ENCODE results near the gene SLC41A3. TPM values are rescaled to one million over a fixed set of nuclear protein-coding genes. Genes with fewer than 3 reads are reported as not detected.
A peak's percentile ranks its signal among the peaks of the same experiment; 100 is the strongest.
"Not testable (repeated sequence)": the region's sequence is repeated elsewhere in the genome, so short reads cannot be mapped to it uniquely, and the experiment has no call there.

SLC41A3 gene
- total RNA-seq, 1 donor from 2014 or later: 98.2 TPM

- DNase-seq: no peak
Measured at GRCh38 chr3:126105691-126106187, 21.8 kb upstream of the SLC41A3 start.

DNA sequence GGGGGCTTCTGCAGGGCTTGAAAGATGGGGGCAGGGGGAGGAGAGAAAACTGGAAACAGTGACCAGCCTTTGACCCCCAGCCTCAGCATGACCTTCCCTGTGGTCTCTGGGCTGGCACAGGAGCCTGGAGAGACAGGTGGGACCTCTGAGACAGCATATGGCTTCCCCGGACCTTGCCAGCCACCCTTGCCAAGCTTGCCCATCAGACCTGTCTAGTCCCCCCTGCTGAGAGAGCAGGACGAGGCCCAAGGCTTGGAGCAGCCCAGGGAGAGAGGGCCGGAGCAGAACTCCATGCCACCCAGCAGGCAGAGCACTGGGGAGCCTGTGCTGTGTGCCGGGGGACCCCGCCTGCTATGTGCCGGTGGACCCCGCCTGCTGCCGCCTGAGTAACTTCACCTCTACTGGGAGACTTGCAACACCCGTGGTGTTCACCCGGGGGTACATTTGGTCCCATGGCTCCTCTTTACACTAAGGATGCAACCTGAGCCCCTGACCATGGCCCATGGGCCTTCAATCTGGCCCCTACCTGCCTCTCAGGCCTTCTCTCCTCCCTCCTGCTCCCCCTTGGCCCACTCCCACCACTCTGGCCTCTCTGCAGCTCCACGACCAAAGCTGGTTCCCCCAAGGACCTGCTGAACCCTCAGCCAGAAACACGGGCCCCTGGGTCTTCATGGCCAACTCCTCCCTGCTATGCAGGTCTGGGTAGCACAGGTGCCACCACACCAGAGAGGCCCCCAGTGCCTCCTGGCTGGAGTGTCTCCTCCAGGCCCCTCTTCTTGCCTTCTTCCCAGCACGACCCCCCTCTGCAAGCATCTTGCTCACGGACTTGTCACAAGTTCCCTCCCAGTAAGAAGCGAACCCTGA lies 21.1 kb upstream of the SLC41A3 start:
- no peak for DNase-seq

DNA sequence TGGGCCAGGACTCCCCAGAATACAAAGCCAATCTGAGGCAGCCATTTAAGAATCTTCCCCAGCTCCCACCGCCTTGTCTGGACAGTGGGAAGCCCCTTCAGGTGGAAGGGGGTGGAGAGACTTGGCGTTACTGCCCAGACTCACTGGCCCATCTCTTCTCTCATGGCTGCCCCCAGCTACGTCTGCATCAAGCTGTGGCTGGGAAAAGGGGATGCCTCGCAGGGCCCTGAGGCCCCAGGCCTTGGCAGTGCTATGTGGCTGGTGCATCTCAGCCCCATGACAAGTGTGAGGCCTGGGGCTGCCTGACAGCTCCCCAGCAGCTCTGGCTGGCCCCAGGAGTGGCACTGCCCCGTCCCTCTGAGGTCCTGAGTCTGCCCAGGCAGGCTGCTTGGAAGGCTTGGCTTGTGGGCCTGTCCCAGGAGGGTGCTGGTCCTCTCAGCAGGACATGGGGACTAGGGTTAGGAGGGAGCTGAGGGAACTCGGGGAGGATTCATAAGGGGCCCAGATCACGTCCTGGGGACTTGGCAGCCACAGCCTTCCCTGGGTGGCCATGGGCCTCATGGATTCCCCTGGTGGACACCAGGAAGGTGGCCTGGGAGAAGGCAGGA lies 20.2 kb upstream of the SLC41A3 start:
- DNase-seq: no peak

DNA sequence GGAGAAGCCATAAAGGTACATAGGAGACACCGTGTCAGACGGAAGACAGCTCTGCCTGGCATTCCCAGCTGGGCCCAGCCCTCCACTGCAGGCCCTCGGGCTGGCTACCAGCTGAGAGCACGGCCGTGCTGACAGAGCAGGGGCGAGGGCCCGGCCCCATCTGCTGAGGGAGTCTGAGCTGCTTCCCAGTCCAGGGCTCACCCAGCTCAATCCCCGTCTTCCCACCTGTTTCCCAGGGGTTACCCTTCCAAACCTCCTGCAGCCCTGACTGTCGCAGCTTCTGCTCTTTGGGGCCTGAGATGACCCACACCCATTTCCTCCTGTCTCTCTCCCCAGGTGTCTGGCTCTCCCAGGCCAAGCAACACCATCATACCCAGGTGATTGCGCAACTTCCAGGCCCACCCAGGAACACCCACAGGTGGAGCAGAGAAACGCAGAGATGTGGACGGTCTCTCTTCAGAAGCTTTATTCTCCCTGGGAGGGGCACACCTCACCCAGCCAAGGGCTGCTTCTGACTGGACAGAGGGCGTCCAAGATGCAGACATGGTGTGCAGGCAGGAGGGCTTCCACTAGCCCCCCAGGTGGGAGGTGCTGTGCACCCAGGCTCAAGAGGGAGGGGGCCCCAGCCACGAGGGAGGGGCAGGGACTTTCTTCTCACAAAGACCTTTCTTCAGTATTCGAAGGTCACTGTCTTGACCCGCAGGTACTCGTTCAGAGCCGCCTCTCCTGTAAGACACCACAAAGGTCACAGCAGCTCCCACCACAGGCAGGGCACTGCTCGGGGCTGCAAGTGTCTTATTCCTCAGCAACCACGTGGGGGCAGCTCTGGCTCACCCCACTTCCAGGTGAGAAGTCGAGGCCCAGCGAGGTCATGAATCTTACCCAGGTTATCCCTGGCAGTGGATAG lies 19.4 kb upstream of the SLC41A3 start:
- no peak for DNase-seq

GRCh38 chr3:126102530-126102951 lies 18.6 kb upstream of the SLC41A3 start:
- DNase-seq: no peak

DNA sequence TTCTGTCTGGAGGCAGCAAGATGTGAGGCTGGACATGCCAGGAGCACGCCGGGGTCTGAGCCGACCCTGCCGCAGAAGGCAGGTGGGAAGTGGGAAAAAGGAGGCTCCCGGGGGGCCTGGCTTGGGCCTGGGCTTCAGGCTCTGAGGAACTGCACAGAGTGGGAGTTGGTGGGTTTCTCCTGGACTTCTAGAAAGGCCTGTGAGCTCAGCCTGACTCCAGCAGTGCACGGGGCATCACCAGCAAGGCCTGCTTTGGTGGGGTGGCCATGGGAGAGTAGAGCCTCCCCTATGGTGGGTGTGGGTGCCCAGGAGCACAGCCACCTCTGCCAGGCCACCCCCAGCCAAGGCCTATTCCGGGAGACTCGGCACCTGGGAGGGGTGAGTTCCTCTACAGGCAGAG lies 18.1 kb upstream of the SLC41A3 start:
- no peak for DNase-seq

GRCh38 chr3:126101521-126101982 lies 17.6 kb upstream of the SLC41A3 start:
- DNase-seq: peak; percentile 37

DNA sequence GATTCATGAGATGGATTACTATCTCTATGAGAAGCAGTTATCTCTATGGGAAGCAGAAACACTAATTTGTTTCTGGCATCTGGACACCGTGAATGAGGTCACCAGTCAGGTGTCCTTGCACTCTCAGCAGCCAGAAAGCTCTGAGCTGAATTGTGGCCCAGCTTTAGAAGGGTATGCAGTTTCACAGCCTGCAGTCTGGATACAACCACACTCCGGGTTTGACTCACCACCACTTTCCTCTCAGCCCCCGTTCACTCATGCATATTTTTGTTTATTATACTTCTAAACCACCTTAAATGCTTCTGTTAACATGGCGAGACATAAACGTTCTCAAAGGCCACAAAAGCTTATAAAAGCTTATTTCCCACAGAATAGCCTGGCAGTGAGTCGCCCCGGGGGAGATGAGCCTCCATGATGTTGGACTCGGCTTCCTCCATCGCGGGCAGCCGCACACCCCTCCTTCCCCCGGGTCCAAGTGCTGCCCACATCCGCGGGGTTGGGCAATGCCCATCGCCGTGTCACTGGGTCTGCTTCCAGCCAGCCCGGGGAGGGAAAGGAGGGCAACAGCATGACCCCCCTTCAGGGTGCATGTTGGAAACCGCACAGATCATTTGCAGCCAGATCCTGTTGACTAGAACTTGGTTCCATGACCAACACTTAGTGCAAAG lies 16.8 kb upstream of the SLC41A3 start:
- peak; percentile 19 for DNase-seq

DNA sequence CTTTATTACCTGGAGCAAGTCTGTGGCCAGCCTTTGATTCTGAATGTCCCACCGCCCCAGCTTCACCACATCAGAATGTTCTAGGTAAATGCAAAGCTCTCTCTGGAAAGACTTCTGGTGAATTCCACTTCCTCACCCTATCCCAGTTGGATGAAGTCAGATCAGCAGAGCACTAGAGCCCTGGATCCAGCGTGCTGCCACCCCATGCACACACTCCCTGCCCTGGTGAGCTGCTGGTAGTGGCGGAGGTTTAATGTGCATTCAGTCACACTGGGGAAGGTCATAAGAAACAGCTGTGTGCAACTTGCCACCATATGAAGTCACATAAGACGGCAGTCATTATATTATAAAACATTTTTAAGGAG lies 16.3 kb upstream of the SLC41A3 start:
- no peak for DNase-seq

- peak; percentile 8 for DNase-seq
Measured at GRCh38 chr3:126098391-126098858, 14.5 kb upstream of the SLC41A3 start.

- no peak for DNase-seq
Measured at GRCh38 chr3:126097801-126098200, 13.9 kb upstream of the SLC41A3 start.

DNA sequence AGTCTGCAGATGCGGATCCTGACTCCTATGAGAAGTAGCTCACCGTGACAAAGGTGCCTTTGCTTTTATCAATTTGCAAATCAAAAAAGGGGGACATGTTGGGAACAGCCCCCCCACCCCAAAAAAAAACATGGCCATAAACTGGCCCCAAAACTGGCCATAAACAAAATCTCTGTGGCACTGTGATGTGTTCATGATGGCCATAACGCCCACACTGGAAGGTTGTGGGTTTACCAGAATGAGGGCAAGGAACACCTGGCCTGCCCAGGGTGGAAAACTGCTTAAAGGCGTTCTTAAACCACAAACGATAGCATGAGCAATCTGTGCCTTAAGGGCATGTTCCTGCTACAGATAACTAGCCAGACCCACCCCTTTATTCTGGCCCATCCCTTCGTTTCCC lies 12.3 kb upstream of the SLC41A3 start:
- not testable (repeated sequence) for DNase-seq

- DNase-seq: not testable (repeated sequence)
Measured at GRCh38 chr3:126092128-126092527, 8.2 kb upstream of the SLC41A3 start.

GRCh38 chr3:126087552-126088175 lies 3.7 kb upstream of the SLC41A3 start:
- DNase-seq: no peak

- DNase-seq: no peak
Measured at GRCh38 chr3:126085841-126086240, 1.9 kb upstream of the SLC41A3 start.

GRCh38 chr3:126085276-126085675 lies 1.4 kb upstream of the SLC41A3 start:
- no peak for DNase-seq

DNA sequence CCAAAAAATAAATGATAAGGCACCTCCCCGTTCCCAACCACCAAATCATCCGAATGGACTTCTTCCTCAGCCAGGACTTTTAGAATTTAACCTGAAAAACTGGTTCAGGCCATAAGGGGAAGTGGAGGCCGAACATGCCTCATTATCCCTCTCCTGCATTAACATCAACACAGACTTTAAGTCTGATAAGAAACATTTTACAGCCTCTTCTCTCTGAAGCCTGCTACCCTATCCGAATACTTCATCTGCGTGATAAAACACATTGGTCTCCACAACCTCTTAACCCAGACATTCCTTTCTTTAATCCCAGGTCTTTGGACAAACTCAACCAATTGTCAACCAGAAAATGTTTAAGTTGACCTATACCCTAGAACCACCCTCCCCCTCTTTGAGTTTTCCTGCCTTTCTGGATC lies 850 bp upstream of the SLC41A3 start:
- no peak for DNase-seq

- DNase-seq: peak; percentile 41
Measured at GRCh38 chr3:126083511-126083912, 412 bp downstream of the SLC41A3 start.

DNA sequence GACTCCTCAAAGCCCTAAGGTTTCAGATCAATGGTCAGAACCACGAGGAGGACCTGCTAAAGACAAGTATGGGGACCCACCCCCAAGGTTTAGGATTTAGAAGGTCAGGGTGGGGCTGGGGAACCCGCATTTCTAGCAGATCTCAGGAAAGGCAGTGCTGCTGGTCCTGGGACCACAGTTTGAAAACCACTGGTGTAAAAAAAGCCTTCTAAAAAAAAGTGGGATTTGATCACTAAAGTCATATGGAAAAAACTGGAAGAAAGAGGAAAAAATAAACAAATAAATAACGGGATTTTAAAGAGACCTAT lies 832 bp downstream of the SLC41A3 start:
- no peak for DNase-seq

- no peak for DNase-seq
Measured at GRCh38 chr3:126082362-126083137, 1.4 kb downstream of the SLC41A3 start.

All from dermis blood vessel endothelial cell (primary cell).